Measurements from ENCODE around the gene PYGL.
A peak's percentile ranks its signal among the peaks of the same experiment; 100 is the strongest.

Gene PYGL

DNA sequence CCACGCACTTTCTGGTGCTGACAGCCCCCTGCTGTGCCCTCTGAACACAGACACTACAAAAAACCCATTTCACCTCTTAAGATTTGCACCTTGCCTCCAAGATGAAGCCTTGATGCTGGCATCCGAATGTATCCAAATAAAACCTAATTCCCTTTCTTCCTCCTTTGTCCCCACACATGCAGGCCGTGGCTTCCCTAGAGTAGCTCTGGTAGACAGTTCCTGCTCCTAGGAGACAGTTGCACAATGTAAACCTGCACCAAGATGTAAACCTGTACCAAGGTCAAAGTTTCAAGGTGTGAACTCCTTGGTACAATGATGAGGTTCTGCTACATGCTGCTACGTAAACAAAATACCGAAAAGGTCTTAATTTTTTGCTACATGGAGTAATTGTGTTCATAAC, 73.1 kb downstream of the PYGL start:
- DNase-seq, result no peak

DNA sequence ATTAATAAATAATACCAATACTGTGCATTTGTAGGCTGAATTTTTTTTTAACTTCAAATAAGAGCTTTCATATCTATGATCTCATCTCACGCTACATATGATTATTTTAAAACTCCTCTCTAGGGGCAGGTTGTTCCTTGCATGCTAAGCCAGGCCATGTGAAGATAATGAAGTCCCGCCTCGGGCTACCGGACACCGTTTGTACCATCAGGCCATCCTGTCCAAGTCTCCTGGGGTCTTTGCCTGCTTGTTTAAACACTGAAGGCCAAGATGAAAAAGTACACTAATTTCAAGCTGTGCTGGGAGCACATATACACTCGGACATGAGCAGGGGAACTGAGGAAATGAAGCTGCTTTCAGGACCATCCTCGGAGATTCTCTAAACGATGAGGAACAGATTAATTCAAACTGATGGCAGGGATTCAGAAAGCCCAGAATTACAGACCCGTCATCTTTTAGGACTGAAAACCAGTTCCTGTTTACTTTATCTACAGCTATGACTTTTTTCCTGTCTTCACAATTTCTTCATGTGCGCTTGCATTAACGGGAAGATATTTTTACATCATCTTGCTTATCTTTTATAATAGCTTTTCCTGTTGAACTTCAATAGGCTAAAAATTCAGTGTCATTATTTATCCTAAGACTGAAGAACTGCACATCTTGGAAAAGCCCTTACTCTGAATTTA, 78.7 kb downstream of the PYGL start:
- no peak for DNase-seq

DNA sequence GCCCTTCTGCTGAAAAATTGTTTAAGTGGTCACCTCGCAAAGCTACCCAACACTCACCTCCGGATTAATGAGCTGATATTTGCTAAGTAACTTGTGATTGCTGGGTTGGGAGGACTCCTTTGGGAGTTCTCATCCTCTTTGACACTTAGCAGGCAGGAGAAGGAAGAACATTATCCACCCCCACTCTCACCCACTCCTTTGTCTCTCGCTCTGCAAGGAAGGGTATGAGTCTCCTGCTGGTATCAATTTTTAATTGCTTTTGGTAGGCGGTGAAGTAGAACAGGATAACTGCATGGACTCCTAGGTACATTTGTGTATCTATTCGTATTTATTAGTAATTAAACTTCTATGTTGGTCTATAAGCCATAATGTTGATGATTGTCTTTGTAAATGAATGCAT, 79.3 kb downstream of the PYGL start:
- DNase-seq, result no peak

DNA sequence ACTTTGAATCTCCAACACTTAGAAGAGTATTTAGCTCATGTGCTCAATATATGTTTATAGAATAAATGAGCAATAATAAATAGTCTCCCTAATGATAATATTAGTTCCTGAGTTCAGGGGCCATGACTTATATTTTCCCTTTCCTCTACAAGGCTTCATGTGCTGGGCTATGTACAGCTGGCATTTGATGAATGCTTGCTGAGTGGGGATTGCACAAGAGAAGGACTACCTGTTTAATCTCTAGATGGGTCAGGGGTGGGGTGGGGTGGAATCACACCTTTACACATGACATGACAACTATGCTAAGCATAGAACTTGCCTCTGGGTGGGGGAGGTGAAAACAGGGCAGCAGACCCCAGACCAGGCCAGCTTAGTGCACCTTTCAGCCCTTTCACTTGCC, 80.0 kb downstream of the PYGL start:
- DNase-seq, result no peak

DNA sequence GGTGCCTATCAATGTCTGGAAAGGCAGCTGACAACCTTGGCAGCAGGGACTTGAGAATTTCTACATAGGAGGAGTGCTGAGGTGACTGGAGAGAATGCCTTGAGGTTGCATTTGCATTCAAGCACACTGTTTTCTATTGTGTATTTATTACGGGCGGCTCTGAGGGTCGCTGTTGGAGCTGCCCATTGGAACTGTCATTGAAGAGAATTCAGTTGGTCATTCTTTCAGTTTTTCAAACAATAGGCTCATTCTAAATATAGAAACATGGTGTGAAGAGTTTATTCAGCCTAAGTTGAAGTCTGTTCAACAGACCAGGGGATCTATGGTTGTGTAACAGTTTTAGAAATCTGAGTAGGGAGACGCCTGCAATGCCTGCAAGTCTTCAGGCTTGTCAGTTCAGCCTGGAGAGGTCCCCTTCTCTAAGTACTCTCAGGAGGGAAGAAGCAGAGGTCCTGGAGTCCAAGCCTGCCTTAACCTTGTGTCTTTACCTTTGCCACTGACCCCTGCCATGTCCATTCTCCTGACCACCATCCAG, 82.2 kb downstream of the PYGL start:
- no peak for DNase-seq

DNA sequence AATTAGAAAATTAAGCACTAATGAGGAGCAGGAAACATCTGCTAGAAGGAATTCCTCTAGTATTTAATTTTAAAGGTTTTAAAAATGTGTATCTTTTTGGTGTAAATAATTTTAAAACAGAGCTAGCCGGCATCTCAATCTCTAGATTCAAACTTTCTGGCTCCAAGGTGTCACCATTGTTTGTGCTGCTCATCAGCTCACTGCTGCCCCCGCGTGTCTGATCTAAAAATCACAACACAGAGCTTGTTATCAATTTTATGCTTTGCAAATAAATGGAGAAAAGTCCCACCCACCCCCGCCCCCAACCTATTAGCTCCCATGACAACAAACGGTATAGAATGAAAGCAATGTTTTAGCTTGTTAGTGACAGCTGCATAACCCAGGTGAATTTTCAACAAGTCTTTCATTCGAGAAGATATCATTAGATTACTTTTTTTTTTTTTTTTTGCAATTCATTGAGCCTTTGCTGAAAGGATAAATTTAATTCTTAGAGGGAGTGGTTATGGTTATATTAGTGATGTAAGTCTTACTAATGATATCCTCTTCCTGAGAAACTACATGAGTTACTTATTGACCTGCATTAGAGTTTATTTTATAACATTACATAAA, 83.7 kb downstream of the PYGL start:
- DNase-seq, result peak; percentile 91

DNA sequence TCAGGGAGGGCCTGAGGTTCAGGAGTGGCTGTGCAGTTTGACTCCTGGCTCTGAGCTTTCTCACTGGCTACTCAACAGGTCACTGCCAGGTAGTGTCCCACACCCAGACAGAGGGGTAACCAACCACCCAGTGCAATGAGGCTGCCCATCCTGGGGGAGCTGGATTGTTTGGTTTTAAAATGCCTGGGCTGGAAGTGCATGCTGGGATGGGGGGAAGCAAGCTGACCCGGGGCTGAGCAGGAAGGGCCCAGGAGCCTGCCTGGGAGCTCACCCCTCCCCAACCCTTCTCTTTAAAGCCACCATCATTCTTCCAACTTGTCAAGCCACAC, 85.0 kb downstream of the PYGL start:
- no peak for DNase-seq

DNA sequence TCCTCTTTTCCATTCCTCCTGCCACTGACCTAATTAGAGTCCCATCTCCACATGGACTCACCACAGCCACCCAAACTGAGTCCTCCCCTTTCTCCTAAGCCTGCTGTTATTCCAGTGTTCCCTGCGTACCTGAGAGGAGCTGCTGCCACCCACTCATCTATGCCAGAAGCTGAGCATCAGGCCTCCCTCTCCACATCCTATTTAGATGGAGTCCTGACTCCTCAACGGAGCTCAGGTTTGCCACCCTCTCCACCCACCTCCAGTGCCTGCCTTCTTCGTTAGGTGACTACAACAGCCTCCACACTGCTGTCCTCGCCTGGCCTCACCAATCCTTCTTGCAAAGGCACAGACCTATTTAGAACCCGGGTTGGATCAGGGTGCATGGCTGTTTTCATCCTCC, 87.6 kb downstream of the PYGL start:
- no peak for DNase-seq

DNA sequence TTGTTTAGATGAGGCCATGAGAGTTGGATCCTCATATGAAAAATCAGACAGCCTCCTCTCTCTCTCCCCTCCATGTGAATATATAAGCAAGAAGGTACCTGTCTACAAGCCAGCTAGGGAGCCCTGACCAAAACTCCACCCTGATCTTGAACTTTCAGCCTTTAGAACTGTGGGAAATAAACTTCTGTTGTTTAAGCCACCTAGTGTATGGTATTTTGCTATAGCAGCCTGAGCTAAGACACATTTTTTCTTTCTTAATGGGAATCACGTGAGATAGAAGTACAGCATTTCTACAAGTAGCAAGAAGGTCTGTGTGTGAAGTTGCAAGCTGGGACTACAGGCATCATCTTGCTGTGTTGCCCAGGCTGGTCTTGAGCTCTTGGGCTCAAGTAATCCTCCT, 88.7 kb downstream of the PYGL start:
- no peak for DNase-seq
